ENCODE results near the gene IMPA2.

Gene IMPA2

DNA sequence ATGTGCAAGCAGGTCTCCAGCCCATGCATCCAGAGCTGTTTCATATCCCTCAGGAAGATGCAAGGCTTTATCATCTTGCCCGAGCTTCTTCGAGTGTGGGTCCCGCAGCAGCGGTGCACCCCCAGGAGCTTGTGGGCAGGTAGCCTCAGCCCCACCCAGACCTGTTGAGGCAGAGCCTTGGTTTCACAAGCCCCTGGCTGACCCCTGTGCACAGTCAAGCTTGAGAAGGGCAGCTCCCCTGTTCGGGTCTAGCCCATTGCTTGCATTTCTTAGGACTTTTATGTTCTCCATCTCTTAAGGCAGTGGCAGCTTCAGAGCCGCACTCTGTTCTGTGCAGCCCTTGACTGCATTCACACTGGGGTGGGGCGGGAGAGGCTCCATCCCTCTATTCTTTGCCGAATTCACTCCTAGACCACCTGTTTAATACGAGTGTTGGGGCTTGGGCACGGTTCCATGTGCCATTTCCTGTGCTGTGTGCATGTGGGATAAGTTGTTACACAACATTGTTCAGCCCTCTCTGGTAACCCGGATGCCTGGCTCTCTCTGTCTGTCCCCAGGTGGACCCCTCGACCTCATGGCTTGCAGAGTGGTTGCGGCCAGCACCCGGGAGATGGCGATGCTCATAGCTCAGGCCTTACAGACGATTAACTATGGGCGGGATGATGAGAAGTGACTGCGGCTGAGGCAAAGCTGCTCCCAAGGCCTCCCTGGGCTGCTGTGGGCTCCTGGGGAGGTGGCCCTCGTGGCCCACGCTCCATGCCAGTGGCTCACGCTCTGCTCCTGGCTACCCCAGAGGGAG lies 48.7 kb downstream of the IMPA2 start:
- TF ChIP-seq, protein P1, sequence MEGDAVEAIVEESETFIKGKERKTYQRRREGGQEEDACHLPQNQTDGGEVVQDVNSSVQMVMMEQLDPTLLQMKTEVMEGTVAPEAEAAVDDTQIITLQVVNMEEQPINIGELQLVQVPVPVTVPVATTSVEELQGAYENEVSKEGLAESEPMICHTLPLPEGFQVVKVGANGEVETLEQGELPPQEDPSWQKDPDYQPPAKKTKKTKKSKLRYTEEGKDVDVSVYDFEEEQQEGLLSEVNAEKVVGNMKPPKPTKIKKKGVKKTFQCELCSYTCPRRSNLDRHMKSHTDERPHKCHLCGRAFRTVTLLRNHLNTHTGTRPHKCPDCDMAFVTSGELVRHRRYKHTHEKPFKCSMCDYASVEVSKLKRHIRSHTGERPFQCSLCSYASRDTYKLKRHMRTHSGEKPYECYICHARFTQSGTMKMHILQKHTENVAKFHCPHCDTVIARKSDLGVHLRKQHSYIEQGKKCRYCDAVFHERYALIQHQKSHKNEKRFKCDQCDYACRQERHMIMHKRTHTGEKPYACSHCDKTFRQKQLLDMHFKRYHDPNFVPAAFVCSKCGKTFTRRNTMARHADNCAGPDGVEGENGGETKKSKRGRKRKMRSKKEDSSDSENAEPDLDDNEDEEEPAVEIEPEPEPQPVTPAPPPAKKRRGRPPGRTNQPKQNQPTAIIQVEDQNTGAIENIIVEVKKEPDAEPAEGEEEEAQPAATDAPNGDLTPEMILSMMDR (conservative IDR thresholded peaks at IDR 0.05; ENCODE audit: low read depth, low read length) = no peak
- H3K4me3 ChIP-seq (ENCODE audit: low read depth, low read length) = no peak overlapping the region
- DNase-seq (ENCODE audit: low read depth) = no peak

DNA sequence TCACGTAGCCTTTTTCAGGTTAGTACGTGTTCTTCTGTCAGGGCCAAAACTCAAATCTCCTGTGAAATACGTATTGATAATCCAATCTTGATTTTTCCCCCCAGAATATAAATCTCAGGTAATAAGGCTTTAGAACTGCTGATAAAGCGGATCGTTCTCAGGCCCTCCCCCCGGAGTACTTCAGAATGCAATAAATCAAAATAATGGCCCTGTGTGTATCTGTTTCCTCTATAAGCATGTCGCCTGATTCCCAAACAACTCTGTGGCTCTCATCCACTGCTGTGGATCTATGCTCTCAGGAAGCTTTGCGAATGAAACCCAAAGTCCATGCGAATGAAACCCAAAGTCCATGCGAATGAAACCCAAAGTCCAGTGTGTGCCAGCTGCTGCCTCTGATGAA lies 49.4 kb downstream of the IMPA2 start:
- no peak overlapping the region for H3K4me3 ChIP-seq (ENCODE audit: low read depth, low read length)
- TF ChIP-seq, protein P1 (conservative IDR thresholded peaks at IDR 0.05; ENCODE audit: low read depth, low read length) = no peak
- no peak for DNase-seq (ENCODE audit: low read depth)

DNA sequence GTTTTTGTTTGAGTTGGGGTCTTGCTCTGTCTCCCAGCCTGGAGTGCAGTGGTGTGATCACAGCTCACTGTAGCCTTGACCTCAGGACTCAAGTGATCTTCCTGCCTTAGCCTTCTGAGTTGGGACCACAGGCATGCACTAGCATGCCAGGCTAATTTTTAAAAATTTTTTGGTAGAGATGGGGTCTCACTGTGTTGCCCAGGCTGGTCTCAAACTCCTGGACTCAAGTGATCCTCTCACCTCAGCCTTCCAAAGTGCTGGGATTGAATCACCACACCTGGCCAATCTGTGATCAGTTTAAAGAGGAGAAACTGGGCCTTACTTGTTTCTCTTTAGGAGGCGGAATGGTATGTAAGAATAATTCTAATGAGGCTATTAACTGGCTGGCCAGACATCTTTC lies 49.9 kb downstream of the IMPA2 start:
- DNase-seq (ENCODE audit: low read depth) = no peak
- H3K4me3 ChIP-seq (ENCODE audit: low read depth, low read length) = no peak overlapping the region
- TF ChIP-seq, protein P1 (conservative IDR thresholded peaks at IDR 0.05; ENCODE audit: low read depth, low read length) = no peak

DNA sequence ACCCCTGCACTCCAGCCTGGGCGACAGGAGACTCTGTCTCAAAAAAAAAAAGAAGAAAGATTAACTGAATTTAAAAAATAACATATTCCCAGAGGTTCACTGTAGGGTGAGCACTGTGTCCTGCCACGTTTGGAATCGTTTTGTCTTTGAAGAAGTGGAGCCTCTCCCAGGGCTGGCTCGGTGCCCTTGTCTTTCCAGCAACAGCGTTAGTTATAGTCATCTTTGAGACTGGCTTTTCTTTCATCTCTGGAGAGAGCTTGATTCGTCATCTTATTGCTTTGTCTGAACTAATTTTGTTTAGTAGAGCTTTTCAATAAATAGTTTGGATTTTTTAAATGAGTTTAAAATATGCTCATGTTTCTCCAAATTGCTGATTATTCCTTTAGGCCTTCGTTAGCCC lies 50.5 kb downstream of the IMPA2 start:
- TF ChIP-seq, protein P1 (conservative IDR thresholded peaks at IDR 0.05; ENCODE audit: low read depth, low read length) = no peak
- DNase-seq (ENCODE audit: low read depth) = peak; percentile 75
- H3K4me3 ChIP-seq (ENCODE audit: low read depth, low read length) = no peak overlapping the region

DNA sequence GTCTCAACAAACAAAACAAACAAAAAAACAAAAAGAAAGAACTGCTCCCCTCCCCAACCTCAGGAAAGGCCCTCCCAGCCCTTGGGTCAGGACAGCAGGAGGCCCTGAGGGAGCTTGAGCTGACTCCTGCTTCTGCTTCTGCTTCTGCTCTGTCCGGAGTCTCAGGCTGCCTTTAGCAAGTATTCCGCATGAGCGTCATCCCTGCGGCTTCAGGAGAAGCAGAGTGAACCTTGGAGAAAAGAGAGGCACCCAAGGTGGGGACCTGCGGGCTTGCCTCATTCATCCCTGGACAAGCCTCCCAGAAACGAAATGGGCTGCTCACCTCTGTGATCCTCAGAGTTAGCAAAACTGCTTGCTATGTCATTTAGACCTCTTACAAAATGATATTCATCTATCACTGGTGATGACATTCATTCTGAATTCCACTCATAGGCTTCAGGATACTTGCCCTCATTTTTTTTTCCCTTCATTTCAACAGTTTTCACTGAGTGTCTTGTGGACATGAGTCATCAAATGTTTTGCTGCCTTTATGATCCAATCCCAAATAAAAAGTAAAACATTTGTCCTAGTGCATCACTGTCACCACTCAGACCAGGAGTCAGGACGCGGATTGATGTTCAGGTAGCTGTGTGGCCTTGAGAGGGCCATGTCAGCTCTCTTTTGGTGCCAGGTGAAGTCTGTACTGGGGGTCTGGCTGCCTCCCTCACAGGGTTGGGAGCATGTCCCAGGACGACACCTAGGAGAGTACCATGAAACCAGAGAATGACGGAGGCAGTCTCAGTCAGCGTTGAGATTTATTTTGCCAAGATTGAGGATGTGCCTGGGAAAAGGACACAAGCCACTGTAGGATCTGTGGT lies 51.7 kb downstream of the IMPA2 start:
- TF ChIP-seq, protein P1 (conservative IDR thresholded peaks at IDR 0.05; ENCODE audit: low read depth, low read length) = no peak
- peak; percentile 83 for DNase-seq (ENCODE audit: low read depth)

DNA sequence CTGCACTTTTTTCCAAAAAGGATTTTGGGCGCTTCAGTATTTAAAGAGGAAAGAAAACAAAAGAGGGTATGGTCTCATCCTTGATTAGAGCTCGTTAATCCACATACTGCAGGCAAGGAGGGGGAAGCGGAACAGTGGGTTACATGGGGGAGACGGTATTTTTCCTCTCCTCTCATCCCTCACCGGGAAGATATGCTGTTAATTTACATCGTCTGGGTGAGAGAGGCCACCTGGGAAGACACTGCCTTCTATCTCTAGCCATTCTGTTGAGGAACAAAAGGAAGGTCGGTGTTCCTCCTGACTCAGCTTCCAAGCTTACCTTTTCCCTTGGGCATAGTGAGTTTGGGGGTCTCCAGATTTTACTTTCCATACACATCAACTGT lies 52.3 kb downstream of the IMPA2 start:
- TF ChIP-seq, protein P1 (conservative IDR thresholded peaks at IDR 0.05; ENCODE audit: low read depth, low read length) = no peak
- H3K4me3 ChIP-seq (ENCODE audit: low read depth, low read length) = no peak overlapping the region
- no peak for DNase-seq (ENCODE audit: low read depth)

More for the DNA sequence above, 51.7 kb downstream of the IMPA2 start:
- H3K4me3 ChIP-seq (ENCODE audit: low read depth, low read length) = no peak overlapping the region

Measured in choroid plexus epithelial cell (primary cell).